Neural cell (in vitro differentiated cells): ENCODE measurements around the gene TBATA. TPM values are rescaled to one million over a fixed set of nuclear protein-coding genes. Genes with fewer than 3 reads are reported as not detected.

ENCODE experiments used
- H2AFZ ChIP-seq: fragments of 200-600, 300-800 bp; sonication (generic), shearing (Covaris generic); 2 replicates; pipeline ENCODE4 v1.6.0; 2014; ENCODE audit warnings: low read depth, mild to moderate bottlenecking, antibody characterized with exemption, low read length, moderate library complexity
- H3F3A ChIP-seq: fragments of 200-600 bp; shearing (Covaris generic); 2 replicates; pipeline ENCODE4 v1.6.1; 2016; ENCODE audit warnings: mild to moderate bottlenecking, moderate library complexity, mixed read lengths, antibody characterized with exemption, low read length; ENCODE audit not compliant: insufficient read depth, poor library complexity, severe bottlenecking
- H3K27ac ChIP-seq: fragments of 200-600, 300-800 bp; sonication (generic), shearing (Covaris generic); 2 replicates; pipeline ENCODE4 v1.5.1; 2014; ENCODE audit warnings: mild to moderate bottlenecking, low read length, moderate library complexity
- H3K27me3 ChIP-seq: fragments of 300-800, 200-600 bp; sonication (generic), shearing (Covaris generic); 2 replicates; pipeline ENCODE4 v1.6.0; 2014; ENCODE audit warnings: mild to moderate bottlenecking, low read depth, low read length, moderate library complexity; ENCODE audit not compliant: insufficient read depth
- H3K36me3 ChIP-seq: fragments of 300-800, 200-600 bp; sonication (generic), shearing (Covaris generic); 2 replicates; pipeline ENCODE4 v1.5.1; 2014; ENCODE audit warnings: mild to moderate bottlenecking, antibody characterized with exemption, low read length, moderate library complexity; ENCODE audit not compliant: insufficient read depth
- H3K4me2 ChIP-seq: fragments of 300-800, 200-600 bp; sonication (generic), shearing (Covaris generic); 2 replicates; pipeline ENCODE4 v1.6.0; 2014; ENCODE audit warnings: mild to moderate bottlenecking, low read length
- H3K4me3 ChIP-seq: fragments of 300-800, 200-600 bp; sonication (generic), shearing (Covaris generic); 2 replicates; pipeline ENCODE4 v1.5.1; 2014; ENCODE audit warnings: mild to moderate bottlenecking, low read length, moderate library complexity
- H3K79me2 ChIP-seq: fragments of 200-600 bp; shearing (Covaris generic); replicated peaks from 2 replicates; pipeline ENCODE4 v1.6.0; 2014; ENCODE audit warnings: mild to moderate bottlenecking, low read length, moderate library complexity; ENCODE audit not compliant: insufficient read depth
- H3K9ac ChIP-seq: fragments of 300-800, 200-600 bp; sonication (generic), shearing (Covaris generic); 2 replicates; pipeline ENCODE4 v1.6.1; 2016; ENCODE audit warnings: mild to moderate bottlenecking, low read length, mixed read lengths
- H3K9me2 ChIP-seq: fragments of 200-600 bp; shearing (Covaris generic); 2 replicates; pipeline ENCODE4 v1.6.1; 2016; ENCODE audit warnings: mild to moderate bottlenecking, low read length, mixed read lengths; ENCODE audit not compliant: insufficient read depth
- H3K9me3 ChIP-seq: fragments of 200-600, 300-800 bp; sonication (generic), shearing (Covaris generic); 2 replicates; pipeline ENCODE4 v1.6.1; 2016; ENCODE audit warnings: mild to moderate bottlenecking, mixed run types, low read length, moderate library complexity, mixed read lengths
- H4K20me1 ChIP-seq: fragments of 200-600 bp; shearing (Covaris generic); 2 replicates; pipeline ENCODE4 v1.6.1; 2016; ENCODE audit warnings: mild to moderate bottlenecking, mixed run types; ENCODE audit not compliant: insufficient read depth
- CTCF ChIP-seq: fragments of 450-650 bp; IDR thresholded peaks from 2 replicates; pipeline ENCODE4 v1.5.1; 2014; ENCODE audit warnings: antibody characterized with exemption, mild to moderate bottlenecking, moderate library complexity; ENCODE audit not compliant: poor library complexity, severe bottlenecking
- EP300 ChIP-seq: fragments of 450-650 bp; conservative IDR thresholded peaks from 2 replicates; pipeline ENCODE4 v1.6.1; 2014; ENCODE audit warnings: antibody characterized with exemption, mild to moderate bottlenecking, moderate library complexity; ENCODE audit not compliant: poor library complexity, severe bottlenecking
- EZH2 ChIP-seq: fragments of 200-600, 300-800 bp; shearing (Covaris generic), sonication (generic); IDR thresholded peaks from 2 replicates; pipeline ENCODE4 v1.6.1; 2014; ENCODE audit warnings: antibody characterized with exemption, low read length, borderline replicate concordance, mild to moderate bottlenecking; ENCODE audit not compliant: insufficient read depth, poor library complexity, severe bottlenecking
- MXI1 ChIP-seq: fragments of 450-650 bp; conservative IDR thresholded peaks from 2 replicates; pipeline ENCODE4 v1.6.1; 2014; ENCODE audit warnings: antibody characterized with exemption, mild to moderate bottlenecking; ENCODE audit not compliant: poor library complexity, severe bottlenecking
- POLR2AphosphoS5 ChIP-seq: IDR thresholded peaks from 2 replicates; pipeline ENCODE4 v1.6.1; 2012
- RAD21 ChIP-seq: fragments of 450-650 bp; conservative IDR thresholded peaks from 2 replicates; pipeline ENCODE4 v1.6.1; 2014; ENCODE audit warnings: antibody characterized with exemption, mild to moderate bottlenecking, moderate library complexity
- REST ChIP-seq: IDR thresholded peaks from 2 replicates; pipeline ENCODE4 v1.6.1; 2012; ENCODE audit warnings: borderline replicate concordance
- SMC3 ChIP-seq: fragments of 450-650 bp; conservative IDR thresholded peaks from 2 replicates; pipeline ENCODE4 v1.6.1; 2014; ENCODE audit warnings: antibody characterized with exemption, mild to moderate bottlenecking, moderate library complexity; ENCODE audit not compliant: poor library complexity
- TAF1 ChIP-seq: IDR thresholded peaks from 2 replicates; pipeline ENCODE4 v1.6.1; 2012; ENCODE audit warnings: low read depth
- polyA plus RNA-seq: library from polyadenylated mRNA; depleted of rRNA; stranded (reverse); fragments of >200 nt; gene quantifications from 2 replicates; pipeline ENCODE4 v1.2.3, GENCODE V29; 2014

The TBATA gene
- polyA plus RNA-seq, 1 donor from 2014 or later, result not detected

- Histone ChIP-seq H3K27ac (no peak overlapping the region), H3K9me3 (no peaks in the 10 kb centered on the region), H4K20me1 (no peaks in the 10 kb centered on the region), H3K79me2 (peaks cover 7% of the 10 kb centered on the region), H3K36me3 (no peaks in the 10 kb centered on the region), H2AFZ (no peak overlapping the region), H3K4me3 (no peak overlapping the region), H3K27me3 (no peaks in the 10 kb centered on the region), H3K4me2 (no peak overlapping the region), H3F3A (no peaks in the 10 kb centered on the region), H3K9me2 (no peaks in the 10 kb centered on the region), H3K9ac (no peak overlapping the region)
- TF ChIP-seq EP300 (no peak), EZH2 (no peak), POLR2AphosphoS5 (no peak), RAD21 (no peak), REST (no peak), TAF1 (no peak), SMC3 (no peak), MXI1 (no peak), CTCF (no peak)
Measured at GRCh38 chr10:70812814-70813213, 27.6 kb upstream of the TBATA start.

- no peak for TF ChIP-seq EZH2
- TF ChIP-seq CTCF, result no peak
- no peak for TF ChIP-seq EP300
- TF ChIP-seq TAF1, result no peak
- Histone ChIP-seq H3K79me2 (no peaks in the 10 kb centered on the region), H3K27me3 (no peaks in the 10 kb centered on the region), H3K9me2 (no peaks in the 10 kb centered on the region), H3K27ac (no peak overlapping the region), H3K9ac (no peak overlapping the region), H3K36me3 (no peaks in the 10 kb centered on the region), H3K4me2 (no peak overlapping the region), H4K20me1 (no peaks in the 10 kb centered on the region), H3F3A (no peaks in the 10 kb centered on the region), H3K4me3 (no peak overlapping the region), H3K9me3 (no peaks in the 10 kb centered on the region), H2AFZ (no peak overlapping the region)
Measured at GRCh38 chr10:70811881-70812280, 26.7 kb upstream of the TBATA start.
